ENCODE results near the gene OGFRL1.
"Not testable (repeated sequence)": the region's sequence is repeated elsewhere in the genome, so short reads cannot be mapped to it uniquely, and the experiment has no call there.

DNA sequence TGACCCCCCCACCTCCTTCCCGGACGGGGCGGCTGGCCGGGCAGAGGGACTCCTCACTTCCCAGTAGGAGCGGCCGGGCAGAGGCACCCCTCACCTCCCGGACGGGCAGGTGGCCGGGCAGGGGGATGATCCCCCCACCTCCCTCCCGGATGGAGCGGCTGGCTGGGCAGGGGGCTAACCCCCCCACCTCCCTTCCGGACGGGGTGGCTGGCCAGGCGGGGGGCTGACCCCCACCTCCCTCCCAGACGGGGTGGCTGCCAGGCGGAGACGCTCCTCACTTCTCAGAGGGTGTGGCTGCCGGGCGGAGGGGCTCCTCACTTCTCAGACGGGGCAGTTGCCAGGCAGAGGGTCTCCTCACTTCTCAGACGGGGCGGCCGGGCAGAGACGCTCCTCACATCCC lies 22.2 kb upstream of the OGFRL1 start:
- TF ChIP-seq, protein P1, sequence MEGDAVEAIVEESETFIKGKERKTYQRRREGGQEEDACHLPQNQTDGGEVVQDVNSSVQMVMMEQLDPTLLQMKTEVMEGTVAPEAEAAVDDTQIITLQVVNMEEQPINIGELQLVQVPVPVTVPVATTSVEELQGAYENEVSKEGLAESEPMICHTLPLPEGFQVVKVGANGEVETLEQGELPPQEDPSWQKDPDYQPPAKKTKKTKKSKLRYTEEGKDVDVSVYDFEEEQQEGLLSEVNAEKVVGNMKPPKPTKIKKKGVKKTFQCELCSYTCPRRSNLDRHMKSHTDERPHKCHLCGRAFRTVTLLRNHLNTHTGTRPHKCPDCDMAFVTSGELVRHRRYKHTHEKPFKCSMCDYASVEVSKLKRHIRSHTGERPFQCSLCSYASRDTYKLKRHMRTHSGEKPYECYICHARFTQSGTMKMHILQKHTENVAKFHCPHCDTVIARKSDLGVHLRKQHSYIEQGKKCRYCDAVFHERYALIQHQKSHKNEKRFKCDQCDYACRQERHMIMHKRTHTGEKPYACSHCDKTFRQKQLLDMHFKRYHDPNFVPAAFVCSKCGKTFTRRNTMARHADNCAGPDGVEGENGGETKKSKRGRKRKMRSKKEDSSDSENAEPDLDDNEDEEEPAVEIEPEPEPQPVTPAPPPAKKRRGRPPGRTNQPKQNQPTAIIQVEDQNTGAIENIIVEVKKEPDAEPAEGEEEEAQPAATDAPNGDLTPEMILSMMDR (IDR thresholded peaks at IDR 0.05; ENCODE audit: insufficient read depth, low read depth, low read length), result not testable (repeated sequence)
- TF ChIP-seq EZH2 (IDR thresholded peaks at IDR 0.05; ENCODE audit: insufficient read depth, low read length), result not testable (repeated sequence)

Data from astrocyte (in vitro differentiated cells and primary cell).